SJCRH30 (cell line): Measurements from ENCODE around the gene C6orf47. TPM values are rescaled to one million over a fixed set of nuclear protein-coding genes. Genes with fewer than 3 reads are reported as not detected.
A peak's percentile ranks its signal among the peaks of the same experiment; 100 is the strongest.

Experiments used
- DNase-seq, 2 experiments: peaks; one replicate each; pipeline ENCODE4 v3.0.0-alpha.2; 2015 to 2020
- H3K27ac ChIP-seq: fragments of 250-450 bp; sonication (Bioruptor Pico); 2 replicates; pipeline ENCODE4 v1.5.1; 2020; ENCODE audit warnings: mild to moderate bottlenecking, moderate library complexity
- H3K27me3 ChIP-seq: fragments of 250-450 bp; sonication (Bioruptor Pico); 2 replicates; pipeline ENCODE4 v1.5.1; 2020; ENCODE audit warnings: mild to moderate bottlenecking, moderate library complexity
- H3K36me3 ChIP-seq: fragments of 250-450 bp; sonication (Bioruptor Pico); 2 replicates; pipeline ENCODE4 v1.5.1; 2020; ENCODE audit warnings: mild to moderate bottlenecking, moderate library complexity
- H3K4me1 ChIP-seq: fragments of 250-450 bp; sonication (Bioruptor Pico); 2 replicates; pipeline ENCODE4 v1.5.1; 2020; ENCODE audit warnings: mild to moderate bottlenecking, moderate library complexity
- H3K4me3 ChIP-seq: fragments of 250-450 bp; sonication (Bioruptor Pico); 2 replicates; pipeline ENCODE4 v1.5.1; 2020; ENCODE audit warnings: mild to moderate bottlenecking, moderate library complexity
- H3K9me3 ChIP-seq: fragments of 250-450 bp; sonication (Bioruptor Pico); replicated peaks from 2 replicates; pipeline ENCODE4 v1.5.1; 2020; ENCODE audit warnings: mild to moderate bottlenecking, moderate library complexity
- total RNA-seq: library from RNA; depleted of rRNA; stranded (reverse); fragments of >200 nt; shearing (Covaris generic); gene quantifications from 2 replicates; pipeline ENCODE4 v1.2.3, GENCODE V29; 2014

C6orf47 gene
- total RNA-seq, 1 experiment from 2014 or later, result 19.0 TPM

DNA sequence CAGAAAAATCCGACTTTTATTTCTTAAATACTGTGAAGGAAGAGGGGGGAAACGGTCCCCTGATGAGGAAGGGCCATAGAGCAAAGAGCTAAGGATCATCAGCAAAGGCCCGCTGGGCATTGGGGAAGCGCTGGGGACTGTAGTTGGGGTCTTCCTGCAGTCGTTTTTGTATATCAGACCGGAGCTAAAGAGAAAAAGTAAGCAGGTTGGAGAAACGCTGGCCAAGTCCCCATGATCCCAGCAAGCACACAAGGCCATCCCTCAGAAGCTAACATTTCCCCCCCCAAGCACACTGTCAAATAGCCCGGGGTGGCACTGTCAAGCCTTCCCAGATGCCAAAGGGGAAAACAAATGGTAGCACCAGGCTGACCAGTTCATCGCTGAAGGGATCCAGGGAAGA, 21.5 kb downstream of the C6orf47 start:
- Histone ChIP-seq H3K4me3 (no peak overlapping the region), H3K27me3 (no peaks in the 10 kb centered on the region), H3K27ac (no peak overlapping the region), H3K36me3 (peaks cover 84% of the 10 kb centered on the region), H3K4me1 (no peaks in the 10 kb centered on the region), H3K9me3 (no peaks in the 10 kb centered on the region)
- no peak for DNase-seq

DNA sequence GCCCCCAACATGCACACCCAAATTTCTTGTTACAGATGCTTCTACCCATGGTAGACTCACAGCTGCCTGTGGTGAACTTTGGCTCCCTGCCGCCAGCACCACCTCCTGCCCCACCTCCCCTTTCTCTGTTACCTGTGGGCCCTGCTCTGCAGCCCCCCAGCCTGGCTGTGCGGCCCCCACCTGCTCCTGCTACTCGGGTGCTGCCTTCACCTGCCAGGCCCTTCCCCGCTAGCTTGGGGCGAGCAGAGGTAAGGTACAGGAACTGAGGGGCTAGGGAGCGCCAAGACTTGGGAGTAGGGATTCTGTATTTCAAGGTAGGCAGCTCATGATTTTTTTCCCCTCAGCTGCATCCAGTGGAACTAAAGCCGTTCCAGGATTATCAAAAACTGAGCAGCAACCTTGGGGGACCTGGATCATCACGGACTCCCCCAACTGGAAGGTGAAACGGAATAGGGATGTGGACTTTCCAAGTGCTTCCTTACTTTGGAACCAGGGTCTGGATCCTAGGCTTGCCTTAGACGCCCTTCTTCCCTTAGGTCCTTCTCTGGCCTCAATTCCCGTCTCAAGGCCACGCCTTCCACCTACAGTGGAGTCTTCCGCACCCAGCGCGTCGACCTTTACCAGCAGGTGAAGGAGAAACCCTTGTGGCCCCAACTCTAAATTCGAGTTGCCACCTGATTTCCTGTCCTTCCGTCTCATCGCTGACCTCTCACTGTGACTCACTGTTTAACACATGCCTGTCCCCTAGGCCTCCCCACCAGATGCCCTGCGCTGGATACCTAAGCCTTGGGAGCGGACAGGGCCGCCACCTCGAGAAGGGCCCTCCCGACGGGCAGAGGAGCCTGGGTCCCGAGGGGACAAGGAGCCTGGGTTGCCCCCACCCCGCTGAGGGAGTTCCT, 23.6 kb downstream of the C6orf47 start:
- Histone ChIP-seq H3K27me3 (no peaks in the 10 kb centered on the region), H3K4me3 (no peak overlapping the region), H3K9me3 (no peaks in the 10 kb centered on the region), H3K27ac (no peak overlapping the region), H3K4me1 (no peaks in the 10 kb centered on the region), H3K36me3 (peaks cover 93% of the 10 kb centered on the region)
- no peak for DNase-seq

- DNase-seq, result no peak
- no peak overlapping the region for H3K27ac ChIP-seq
- H3K27me3 ChIP-seq, result no peaks in the 10 kb centered on the region
- H3K9me3 ChIP-seq, result no peaks in the 10 kb centered on the region
- H3K4me3 ChIP-seq, result no peak overlapping the region
- peaks cover 94% of the 10 kb centered on the region for H3K36me3 ChIP-seq
- no peaks in the 10 kb centered on the region for H3K4me1 ChIP-seq
Observed at GRCh38 chr6:31634969-31635575, 25.5 kb downstream of the C6orf47 start.

DNA sequence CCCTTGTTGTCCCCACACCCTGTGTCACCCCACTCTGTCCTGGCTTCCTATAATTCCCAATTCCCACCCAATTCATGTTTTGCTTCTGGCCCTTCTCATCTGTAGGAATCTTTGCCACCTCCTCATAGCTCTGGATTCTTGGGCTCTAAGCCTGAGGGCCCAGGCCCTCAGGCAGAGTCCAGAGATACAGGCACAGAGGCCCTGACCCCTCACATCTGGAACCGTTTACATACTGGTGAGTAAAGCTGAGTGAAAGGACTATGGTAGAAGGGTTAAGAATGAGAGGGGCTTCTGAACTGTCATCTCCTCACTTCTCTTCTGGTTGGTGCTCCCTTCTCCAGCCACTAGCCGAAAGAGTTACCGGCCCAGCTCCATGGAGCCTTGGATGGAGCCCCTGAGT, 26.4 kb downstream of the C6orf47 start:
- Histone ChIP-seq H3K9me3 (no peaks in the 10 kb centered on the region), H3K27ac (no peak overlapping the region), H3K4me1 (no peaks in the 10 kb centered on the region), H3K27me3 (no peaks in the 10 kb centered on the region), H3K36me3 (peaks cover 91% of the 10 kb centered on the region), H3K4me3 (no peak overlapping the region)
- DNase-seq, result no peak

DNA sequence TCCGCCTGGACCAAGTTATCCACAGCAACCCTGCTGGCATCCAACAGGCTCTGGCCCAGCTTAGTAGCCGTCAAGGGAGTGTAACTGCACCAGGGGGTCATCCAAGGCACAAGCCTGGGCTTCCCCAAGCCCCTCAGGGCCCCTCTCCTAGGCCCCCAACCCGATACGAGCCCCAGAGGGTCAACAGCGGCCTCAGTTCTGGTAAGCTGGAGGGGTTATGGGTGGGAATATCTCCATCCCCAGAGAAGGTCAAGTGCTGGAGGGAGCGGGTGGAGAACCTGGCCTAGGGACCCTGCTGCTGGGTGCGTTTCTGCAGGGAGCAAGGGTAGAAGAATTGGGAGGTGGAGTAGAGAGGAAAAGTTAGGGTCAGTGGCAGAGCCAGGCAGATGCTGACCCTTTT, 27.1 kb downstream of the C6orf47 start:
- H3K27me3 ChIP-seq, result no peaks in the 10 kb centered on the region
- H3K36me3 ChIP-seq, result peaks cover 91% of the 10 kb centered on the region
- H3K9me3 ChIP-seq, result no peaks in the 10 kb centered on the region
- DNase-seq, result no peak
- no peaks in the 10 kb centered on the region for H3K4me1 ChIP-seq
- H3K27ac ChIP-seq, result no peak overlapping the region
- no peak overlapping the region for H3K4me3 ChIP-seq

DNA sequence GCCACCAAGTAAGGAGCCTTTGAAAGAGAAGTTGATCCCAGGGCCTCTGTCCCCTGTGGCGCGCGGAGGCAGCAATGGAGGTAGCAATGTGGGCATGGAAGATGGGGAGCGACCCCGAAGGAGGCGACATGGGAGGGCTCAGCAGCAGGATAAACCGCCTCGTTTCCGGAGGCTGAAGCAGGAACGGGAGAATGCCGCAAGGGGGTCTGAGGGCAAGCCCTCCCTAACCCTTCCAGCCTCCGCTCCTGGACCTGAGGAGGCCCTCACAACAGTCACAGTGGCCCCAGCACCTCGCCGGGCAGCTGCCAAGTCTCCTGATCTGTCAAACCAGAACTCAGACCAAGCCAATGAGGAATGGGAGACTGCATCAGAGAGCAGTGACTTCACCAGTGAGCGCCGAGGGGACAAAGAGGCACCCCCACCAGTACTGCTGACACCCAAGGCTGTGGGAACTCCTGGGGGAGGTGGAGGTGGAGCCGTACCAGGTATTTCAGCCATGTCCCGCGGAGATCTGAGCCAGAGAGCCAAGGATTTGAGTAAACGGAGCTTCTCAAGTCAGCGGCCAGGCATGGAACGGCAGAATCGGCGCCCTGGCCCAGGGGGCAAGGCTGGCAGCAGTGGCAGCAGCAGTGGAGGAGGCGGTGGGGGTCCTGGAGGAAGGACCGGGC, 28.2 kb downstream of the C6orf47 start:
- Histone ChIP-seq H3K36me3 (peaks cover 92% of the 10 kb centered on the region), H3K27ac (no peak overlapping the region), H3K27me3 (no peaks in the 10 kb centered on the region), H3K4me1 (no peaks in the 10 kb centered on the region), H3K4me3 (no peak overlapping the region), H3K9me3 (no peaks in the 10 kb centered on the region)
- no peak for DNase-seq

GRCh38 chr6:31631681-31632278, 28.8 kb downstream of the C6orf47 start:
- Histone ChIP-seq H3K36me3 (peaks cover 93% of the 10 kb centered on the region), H3K27ac (no peak overlapping the region), H3K4me3 (no peak overlapping the region), H3K4me1 (no peaks in the 10 kb centered on the region), H3K9me3 (no peaks in the 10 kb centered on the region), H3K27me3 (no peaks in the 10 kb centered on the region)
- no peak for DNase-seq

DNA sequence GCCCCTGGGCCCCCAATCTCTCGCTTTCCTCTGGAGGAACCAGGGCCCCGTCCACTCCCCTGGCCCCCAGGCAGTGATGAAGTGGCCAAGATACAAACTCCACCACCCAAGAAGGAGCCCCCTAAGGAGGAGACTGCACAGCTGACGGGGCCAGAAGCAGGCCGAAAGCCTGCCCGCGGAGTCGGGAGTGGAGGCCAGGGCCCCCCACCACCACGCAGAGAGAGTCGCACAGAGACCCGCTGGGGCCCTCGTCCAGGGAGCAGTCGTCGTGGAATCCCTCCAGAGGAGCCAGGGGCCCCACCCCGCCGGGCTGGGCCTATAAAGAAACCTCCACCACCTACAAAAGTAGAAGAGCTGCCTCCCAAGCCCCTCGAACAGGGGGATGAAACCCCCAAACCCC, 29.4 kb downstream of the C6orf47 start:
- DNase-seq, result no peak
- H3K4me1 ChIP-seq, result no peaks in the 10 kb centered on the region
- no peaks in the 10 kb centered on the region for H3K9me3 ChIP-seq
- H3K4me3 ChIP-seq, result no peak overlapping the region
- peaks cover 93% of the 10 kb centered on the region for H3K36me3 ChIP-seq
- no peak overlapping the region for H3K27ac ChIP-seq
- H3K27me3 ChIP-seq, result no peaks in the 10 kb centered on the region

DNA sequence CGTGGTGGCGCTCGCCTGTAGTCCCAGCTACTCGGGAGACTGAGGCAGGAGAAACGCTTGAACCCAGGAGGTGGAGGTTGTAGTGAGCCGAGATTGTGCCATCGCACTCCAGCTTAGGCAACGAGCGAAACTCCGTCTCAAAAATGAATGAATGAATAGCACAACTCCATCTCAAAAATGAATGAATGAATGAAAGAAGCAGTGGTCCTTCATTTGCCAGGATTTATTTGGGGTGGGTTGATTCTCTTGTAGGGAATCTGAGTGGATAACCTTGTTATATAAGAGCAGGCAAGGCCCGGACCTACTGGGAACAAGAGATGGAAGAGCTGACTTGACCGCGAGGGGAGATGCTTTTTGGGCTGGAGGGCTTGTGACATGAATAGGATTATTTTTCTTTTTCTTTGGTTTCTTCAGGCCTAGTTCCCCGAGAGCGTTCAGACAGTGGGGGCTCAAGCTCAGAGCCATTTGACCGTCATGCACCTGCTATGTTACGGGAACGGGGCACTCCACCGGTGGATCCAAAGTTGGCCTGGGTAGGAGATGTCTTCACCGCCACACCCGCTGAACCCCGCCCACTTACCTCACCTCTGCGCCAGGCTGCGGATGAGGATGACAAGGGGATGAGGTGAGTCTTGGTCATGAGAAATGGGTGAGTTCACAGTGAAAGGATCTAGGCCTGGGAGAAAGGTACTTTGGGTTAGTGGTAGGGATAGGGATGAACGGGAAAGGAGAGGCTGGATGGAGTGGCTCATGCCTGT, 30.2 kb downstream of the C6orf47 start:
- no peaks in the 10 kb centered on the region for H3K27me3 ChIP-seq
- H3K9me3 ChIP-seq, result no peaks in the 10 kb centered on the region
- peaks cover 93% of the 10 kb centered on the region for H3K36me3 ChIP-seq
- DNase-seq, result no peak
- no peak overlapping the region for H3K27ac ChIP-seq
- H3K4me3 ChIP-seq, result no peak overlapping the region
- no peaks in the 10 kb centered on the region for H3K4me1 ChIP-seq

GRCh38 chr6:31629014-31629413, 31.6 kb downstream of the C6orf47 start:
- Histone ChIP-seq H3K27ac (no peak overlapping the region), H3K27me3 (no peaks in the 10 kb centered on the region)

GRCh38 chr6:31627690-31628287, 32.8 kb downstream of the C6orf47 start:
- no peaks in the 10 kb centered on the region for H3K4me1 ChIP-seq
- no peaks in the 10 kb centered on the region for H3K27me3 ChIP-seq
- H3K9me3 ChIP-seq, result no peaks in the 10 kb centered on the region
- no peak overlapping the region for H3K27ac ChIP-seq
- H3K36me3 ChIP-seq, result peaks cover 96% of the 10 kb centered on the region
- no peak overlapping the region for H3K4me3 ChIP-seq
- DNase-seq, result no peak

More at GRCh38 chr6:31629014-31629413, 31.6 kb downstream of the C6orf47 start:
- Histone ChIP-seq H3K9me3 (no peaks in the 10 kb centered on the region), H3K4me3 (no peak overlapping the region), H3K36me3 (peaks cover 93% of the 10 kb centered on the region), H3K4me1 (no peaks in the 10 kb centered on the region)
- DNase-seq, result no peak

DNA sequence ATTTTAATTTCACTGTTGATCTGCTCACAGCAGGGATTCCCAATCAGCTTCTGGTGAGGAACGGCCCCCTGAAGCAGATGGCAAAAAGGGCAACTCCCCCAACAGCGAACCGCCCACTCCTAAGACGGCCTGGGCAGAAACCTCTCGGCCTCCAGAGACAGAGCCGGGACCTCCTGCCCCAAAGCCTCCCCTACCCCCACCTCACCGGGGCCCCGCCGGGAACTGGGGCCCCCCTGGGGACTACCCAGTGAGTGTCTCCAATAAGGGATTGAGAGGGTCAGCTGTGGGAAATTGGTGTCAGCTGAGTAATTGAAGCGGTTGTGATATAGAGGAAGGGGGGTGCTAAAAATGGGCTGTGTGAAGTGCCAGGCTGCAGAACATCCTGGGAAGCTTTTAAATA, 33.6 kb downstream of the C6orf47 start:
- Histone ChIP-seq H3K36me3 (peaks cover 92% of the 10 kb centered on the region), H3K4me3 (no peak overlapping the region)

GRCh38 chr6:31624070-31624469, 36.5 kb downstream of the C6orf47 start:
- Histone ChIP-seq H3K4me1 (no peaks in the 10 kb centered on the region), H3K4me3 (no peak overlapping the region), H3K9me3 (no peaks in the 10 kb centered on the region), H3K27ac (no peak overlapping the region), H3K27me3 (no peaks in the 10 kb centered on the region), H3K36me3 (peaks cover 69% of the 10 kb centered on the region)
- no peak for DNase-seq

More for the DNA sequence above, 33.6 kb downstream of the C6orf47 start:
- no peak overlapping the region for H3K27ac ChIP-seq
- H3K27me3 ChIP-seq, result no peaks in the 10 kb centered on the region
- DNase-seq, result no peak
- H3K9me3 ChIP-seq, result no peaks in the 10 kb centered on the region
- H3K4me1 ChIP-seq, result no peaks in the 10 kb centered on the region

DNA sequence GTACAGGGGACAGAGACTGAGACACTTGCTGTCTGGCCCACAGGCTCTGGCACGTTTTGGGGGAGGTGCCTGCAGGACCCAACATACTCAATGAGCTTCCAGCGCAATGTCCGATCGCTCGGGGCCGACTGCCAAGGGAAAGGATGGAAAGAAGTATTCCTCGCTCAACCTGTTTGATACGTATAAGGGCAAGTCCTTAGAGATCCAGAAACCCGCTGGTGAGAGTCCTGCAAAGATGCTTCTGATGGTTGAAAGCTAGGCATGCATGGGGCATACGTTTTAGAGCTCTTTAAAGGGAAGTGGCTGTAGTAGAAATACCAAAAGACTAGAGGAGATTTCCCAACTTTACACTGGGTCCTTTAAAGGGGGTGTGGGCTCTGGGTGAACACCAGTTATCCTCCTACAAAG, 37.9 kb downstream of the C6orf47 start:
- Histone ChIP-seq H3K9me3 (no peaks in the 10 kb centered on the region), H3K4me1 (no peaks in the 10 kb centered on the region), H3K27ac (no peak overlapping the region; the same call in 1 of the 2 replicates), H3K36me3 (peaks cover 55% of the 10 kb centered on the region), H3K4me3 (peak overlapping the region; percentile 95), H3K27me3 (no peaks in the 10 kb centered on the region)
- DNase-seq, result no peak
